Tongue (tissue), 2 donors: ENCODE data around the gene MACC1. TPM values are rescaled to one million over a fixed set of nuclear protein-coding genes. Genes with fewer than 3 reads are reported as not detected.
"Not testable (repeated sequence)": the region's sequence is repeated elsewhere in the genome, so short reads cannot be mapped to it uniquely, and the experiment has no call there.

Source experiments
- DNase-seq: peaks from one replicate; pipeline ENCODE4 v3.0.0-alpha.2; 2015
- total RNA-seq: library from RNA; depleted of rRNA; stranded (reverse); fragments of >200 nt; gene quantifications from one replicate; pipeline ENCODE4 v1.2.3, GENCODE V29; 2014

Gene MACC1
- total RNA-seq, 1 donor from 2014 or later = 6.9 TPM

GRCh38 chr7:20229081-20229480, 11.9 kb upstream of the MACC1 start:
- no peak for DNase-seq

GRCh38 chr7:20228654-20229053, 11.5 kb upstream of the MACC1 start:
- DNase-seq = no peak

- no peak for DNase-seq
Measured at GRCh38 chr7:20227291-20227795, 10.2 kb upstream of the MACC1 start.

GRCh38 chr7:20226860-20227259, 9.7 kb upstream of the MACC1 start:
- DNase-seq = no peak

GRCh38 chr7:20225384-20225783, 8.2 kb upstream of the MACC1 start:
- no peak for DNase-seq

- no peak for DNase-seq
Measured at GRCh38 chr7:20224025-20224424, 6.8 kb upstream of the MACC1 start.

GRCh38 chr7:20223356-20223755, 6.2 kb upstream of the MACC1 start:
- no peak for DNase-seq

- no peak for DNase-seq
Measured at GRCh38 chr7:20222219-20222828, 5.1 kb upstream of the MACC1 start.

- no peak for DNase-seq
Measured at GRCh38 chr7:20220921-20221547, 3.9 kb upstream of the MACC1 start.

- DNase-seq = no peak
Measured at GRCh38 chr7:20220293-20220761, 3.1 kb upstream of the MACC1 start.

- peak; percentile 40 for DNase-seq
Measured at GRCh38 chr7:20219446-20220292, 2.5 kb upstream of the MACC1 start.

- DNase-seq = no peak
Measured at GRCh38 chr7:20219062-20219445, 1.9 kb upstream of the MACC1 start.

GRCh38 chr7:20218279-20218678, 1.1 kb upstream of the MACC1 start:
- DNase-seq = no peak

GRCh38 chr7:20216406-20217036, 663 bp downstream of the MACC1 start:
- no peak for DNase-seq

GRCh38 chr7:20214921-20215669, 2.1 kb downstream of the MACC1 start:
- DNase-seq = no peak

- no peak for DNase-seq
Measured at GRCh38 chr7:20214132-20214531, 3.1 kb downstream of the MACC1 start.

GRCh38 chr7:20213378-20213777, 3.8 kb downstream of the MACC1 start:
- DNase-seq = no peak

- no peak for DNase-seq
Measured at GRCh38 chr7:20211376-20211775, 5.8 kb downstream of the MACC1 start.

- no peak for DNase-seq
Measured at GRCh38 chr7:20208651-20209307, 8.4 kb downstream of the MACC1 start.

- DNase-seq = not testable (repeated sequence)
Measured at GRCh38 chr7:20207811-20208210, 9.4 kb downstream of the MACC1 start.
